Stomach (tissue), 9 donors: ENCODE data around the gene LCE3C. TPM values are rescaled to one million over a fixed set of nuclear protein-coding genes. Genes with fewer than 3 reads are reported as not detected.
A peak's percentile ranks its signal among the peaks of the same experiment; 100 is the strongest.

Experiments
- DNase-seq, 2 donors: peaks; one replicate each; pipeline versions ENCODE4 v3.0.0 to v3.0.0-alpha.2; 2013 to 2019
- H3K27ac ChIP-seq, 5 donors: fragments of 200-600 bp in 4 of 5; sonication (generic) in 4 of 5; one replicate each; pipeline ENCODE4 v1.5.1; 2013 to 2019; ENCODE audit warnings: mild to moderate bottlenecking in 1 of 5, moderate library complexity in 1 of 5
- H3K27me3 ChIP-seq, 3 donors: fragments of 200-600 bp; sonication (generic); one replicate each; pipeline ENCODE4 v1.5.1; 2017 to 2019; ENCODE audit warnings: mixed run types in 1 of 3
- H3K36me3 ChIP-seq, 4 donors: fragments of 200-600 bp; sonication (generic); 1 replicate in 3 of 4; 2 replicates in 1 of 4; pipeline ENCODE4 v1.5.1; 2016 to 2019
- H3K4me1 ChIP-seq, 4 donors: fragments of 200-600 bp; sonication (generic); one replicate each; pipeline ENCODE4 v1.5.1; 2016 to 2019
- H3K4me3 ChIP-seq, 4 donors: fragments of 200-600 bp; sonication (generic) in 3 of 4; one replicate each; pipeline ENCODE4 v1.5.1; 2016 to 2019; ENCODE audit warnings: mild to moderate bottlenecking in 1 of 4
- H3K9me3 ChIP-seq, 4 donors: fragments of 200-600 bp; sonication (generic); one replicate each; pipeline ENCODE4 v1.5.1; 2016 to 2019
- EP300 ChIP-seq: sonication (generic); formaldehyde crosslinking; IDR thresholded peaks from one replicate; pipeline ENCODE4 v1.6.1; 2017; ENCODE audit warnings: antibody characterized with exemption
- POLR2A ChIP-seq, 4 donors: fragments of 450-650 bp; IDR thresholded peaks; one replicate each; pipeline ENCODE4 v1.6.1; 2016; ENCODE audit warnings: antibody characterized with exemption in 4 of 4, control low read depth in 2 of 4, mild to moderate bottlenecking in 1 of 4, moderate library complexity in 1 of 4
- POLR2AphosphoS5 ChIP-seq, 3 donors: sonication (generic); formaldehyde crosslinking; IDR thresholded peaks; one replicate each; pipeline ENCODE4 v1.6.1; 2016; ENCODE audit warnings: antibody characterized with exemption in 3 of 3
- WGBS, 5 donors: extraction: QIAGEN DNeasy Blood & Tissue Kit in 3 of 5; methylation state at CpG; one replicate each; pipeline versions ENCODE4 v1.1.5 to v1.1.7; 2013 to 2018; 5-methylcytosine and 5-hydroxymethylcytosine counted together
- intact Hi-C: fragments of 100-400 bp; cut with DNase I; formaldehyde crosslinking; loops from one replicate; pipeline ENCODE4 v1.15.1; 2023; ENCODE audit warnings: low total_unique reads
- polyA plus RNA-seq, 3 donors: library from polyadenylated mRNA; stranded (reverse); fragments of 200-250 nt; gene quantifications; one replicate each; pipeline ENCODE4 v1.2.3, GENCODE V29; 2013
- total RNA-seq, 5 donors: library from RNA; depleted of rRNA; stranded (reverse); fragments of >200 nt; gene quantifications; one replicate each; pipeline versions ENCODE4 v1.1.0 to v1.2.3, GENCODE V29; 2014 to 2016
- TF ChIP-seq, protein P1 (sequence below), 7 experiments: fragments of 450-650 bp in 4 of 7; fragments of 200-600 bp in 3 of 7; sonication (generic) in 3 of 7; IDR thresholded peaks; one replicate each; pipeline ENCODE4 v1.5.1; 2016 to 2019; ENCODE audit warnings: antibody characterized with exemption in 7 of 7, control low read depth in 2 of 7, mild to moderate bottlenecking in 1 of 7
- donor health status: healthy with polysubstance abuse.
- donor health status: Bipolar disorder and iron deficiency.
- donor health status: healthy.

LCE3C gene
- total and polyA plus RNA-seq, 8 donors: not detected

DNA sequence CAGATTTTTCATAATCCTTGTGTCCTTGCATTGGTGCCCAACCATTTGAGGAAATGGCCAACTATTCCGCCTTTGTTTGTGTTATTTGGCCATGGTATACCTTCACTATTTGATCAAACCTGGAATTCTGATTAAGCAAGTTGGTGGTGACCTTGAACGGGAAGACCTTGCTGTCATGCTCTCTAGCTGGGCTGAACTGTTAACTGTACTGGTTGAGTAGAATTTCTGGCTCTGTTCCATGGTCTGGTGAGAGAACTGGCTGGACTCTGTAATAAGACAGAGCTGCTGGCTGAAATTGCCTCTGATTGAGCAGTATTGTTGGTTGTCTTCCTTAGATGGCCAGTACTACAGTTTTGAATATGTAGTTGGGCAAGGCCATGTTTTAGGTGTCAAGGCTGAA, 3.0 kb upstream of the LCE3C start:
- H3K4me1 ChIP-seq: no peaks in the 10 kb centered on the region
- 75 to 83% (median 82%) methylated on average over 1 to 2 of the region's 2 CpGs; no CpG with 5 or more reads in 2 of the 5 donors for WGBS, 5 donors
- intact Hi-C loops: no loop called here

DNA sequence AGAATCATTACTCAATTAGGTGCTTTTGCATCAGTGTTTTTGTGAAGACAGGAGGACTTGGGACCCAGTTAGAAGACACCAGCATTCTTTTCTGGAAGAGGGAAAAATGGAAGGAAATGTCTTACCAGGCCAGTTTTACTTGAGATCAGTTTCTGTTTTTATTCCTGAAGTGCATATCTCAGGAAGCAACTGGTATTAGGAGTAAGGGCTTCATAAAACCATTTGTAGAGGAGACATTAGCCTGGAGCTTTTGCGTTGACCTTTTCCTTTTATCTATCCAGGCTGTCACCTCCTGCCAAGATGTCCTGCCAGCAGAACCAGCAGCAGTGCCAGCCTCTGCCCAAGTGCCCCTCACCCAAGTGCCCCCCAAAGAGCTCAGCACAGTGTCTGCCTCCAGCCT, 13.5 kb downstream of the LCE3C start, which contains the start of gene LCE3B:
Gene LCE3B, plus strand, starts transcription at position 301 of the 400 bp plus-strand sequence. Its CDS starts 0 bp downstream, at position 301.
- intact Hi-C loops: no loop called here
- Histone ChIP-seq H3K9me3 (peaks cover 0 to 11% (median 9%) of the 10 kb centered on the region in 4 donors), H3K27ac (no peak within 1 kb of the TSS), H3K36me3 (no peaks in the 10 kb centered on the region), H3K4me3 (no peak within 1 kb of the TSS), H3K4me1 (no peaks in the 10 kb centered on the region), H3K27me3 (no peaks in the 10 kb centered on the region)
- 57 to 96% (median 91%) methylated on average over 1 of the region's 1 CpG; no CpG with 5 or more reads in 2 of the 5 donors for WGBS, 5 donors
- DNase-seq: no peak
- no peak for TF ChIP-seq EP300

More for the DNA sequence above, 3.0 kb upstream of the LCE3C start:
- Histone ChIP-seq H3K36me3 (no peaks in the 10 kb centered on the region), H3K27me3 (no peaks in the 10 kb centered on the region), H3K4me3 (no peak overlapping the region), H3K9me3 (peaks cover 0 to 11% (median 0%) of the 10 kb centered on the region in 4 donors), H3K27ac (no peak overlapping the region)
- TF ChIP-seq, protein P1, sequence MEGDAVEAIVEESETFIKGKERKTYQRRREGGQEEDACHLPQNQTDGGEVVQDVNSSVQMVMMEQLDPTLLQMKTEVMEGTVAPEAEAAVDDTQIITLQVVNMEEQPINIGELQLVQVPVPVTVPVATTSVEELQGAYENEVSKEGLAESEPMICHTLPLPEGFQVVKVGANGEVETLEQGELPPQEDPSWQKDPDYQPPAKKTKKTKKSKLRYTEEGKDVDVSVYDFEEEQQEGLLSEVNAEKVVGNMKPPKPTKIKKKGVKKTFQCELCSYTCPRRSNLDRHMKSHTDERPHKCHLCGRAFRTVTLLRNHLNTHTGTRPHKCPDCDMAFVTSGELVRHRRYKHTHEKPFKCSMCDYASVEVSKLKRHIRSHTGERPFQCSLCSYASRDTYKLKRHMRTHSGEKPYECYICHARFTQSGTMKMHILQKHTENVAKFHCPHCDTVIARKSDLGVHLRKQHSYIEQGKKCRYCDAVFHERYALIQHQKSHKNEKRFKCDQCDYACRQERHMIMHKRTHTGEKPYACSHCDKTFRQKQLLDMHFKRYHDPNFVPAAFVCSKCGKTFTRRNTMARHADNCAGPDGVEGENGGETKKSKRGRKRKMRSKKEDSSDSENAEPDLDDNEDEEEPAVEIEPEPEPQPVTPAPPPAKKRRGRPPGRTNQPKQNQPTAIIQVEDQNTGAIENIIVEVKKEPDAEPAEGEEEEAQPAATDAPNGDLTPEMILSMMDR (IDR thresholded peaks at IDR 0.05): no peak
- DNase-seq: no peak

DNA sequence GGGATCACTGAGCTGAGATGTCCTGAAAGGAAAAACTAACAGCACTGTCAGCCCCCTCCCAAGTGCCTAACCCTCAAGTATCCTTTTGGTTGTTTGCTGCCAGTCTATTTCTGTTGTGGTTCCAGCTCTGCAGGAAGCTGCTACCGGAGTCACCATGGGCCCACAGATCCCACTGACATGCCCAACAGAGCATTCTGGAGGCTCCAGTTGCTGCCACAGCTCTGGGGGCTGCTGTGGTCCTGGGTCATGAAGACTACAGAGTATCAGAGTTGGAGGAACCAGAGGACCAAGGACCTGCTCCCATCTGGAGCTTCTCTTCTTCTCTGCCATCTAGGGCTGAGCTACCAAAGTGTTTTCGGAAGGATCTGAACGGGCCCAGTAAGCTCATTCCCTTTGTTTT, 22.0 kb downstream of the LCE3C start:
- TF ChIP-seq POLR2A (IDR thresholded peaks at IDR 0.05): no peak
- TF ChIP-seq, protein P1 (IDR thresholded peaks at IDR 0.05): no peak
- no peak for TF ChIP-seq EP300
- no peak for TF ChIP-seq POLR2AphosphoS5 (IDR thresholded peaks at IDR 0.05)
- 38 to 84% (median 77%) methylated on average over 3 of the region's 3 CpGs for WGBS, 5 donors
- Histone ChIP-seq H3K27me3 (peaks cover 0 to 16% (median 0%) of the 10 kb centered on the region in 3 donors), H3K9me3 (peaks cover 0 to 32% (median 25%) of the 10 kb centered on the region in 4 donors), H3K4me1 (no peaks in the 10 kb centered on the region), H3K27ac (no peak overlapping the region), H3K36me3 (no peaks in the 10 kb centered on the region), H3K4me3 (no peak overlapping the region)
- intact Hi-C loops: no loop called here
- DNase-seq: no peak

DNA sequence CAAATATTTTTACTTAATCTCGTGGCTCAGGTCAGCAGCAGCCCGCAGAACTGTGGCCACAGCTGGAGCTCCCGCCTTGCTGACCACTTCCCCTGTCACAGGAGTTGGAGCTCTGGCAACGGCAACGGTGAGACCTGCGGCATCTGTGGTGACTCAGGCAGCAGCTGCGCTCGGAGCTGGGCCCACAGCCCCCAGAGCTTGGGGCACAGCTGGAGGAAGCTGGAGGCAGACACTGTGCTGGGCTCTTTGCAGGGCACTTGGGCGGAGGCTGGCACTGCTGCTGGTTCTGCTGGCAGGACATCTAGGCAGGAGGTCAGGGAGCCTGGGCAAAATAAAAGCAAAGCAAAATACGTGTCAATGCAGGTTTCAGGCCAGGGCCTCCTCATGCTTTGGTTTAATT, 22.8 kb downstream of the LCE3C start, which contains the start of gene LCE3A:
Gene LCE3A, minus strand, starts transcription at position 301 of the 400 bp plus-strand sequence. Its CDS starts 0 bp downstream, at position 301.
- no peak within 1 kb of the TSS for H3K4me3 ChIP-seq
- H3K27me3 ChIP-seq: peaks cover 0 to 20% (median 0%) of the 10 kb centered on the region in 3 donors
- no peak within 1 kb of the TSS for H3K27ac ChIP-seq
- DNase-seq: peak in 1 of 2 donors; percentile 4
- H3K4me1 ChIP-seq: no peaks in the 10 kb centered on the region
- TF ChIP-seq, protein P1 (IDR thresholded peaks at IDR 0.05): no peak
- WGBS, 5 donors: 35 to 64% (median 55%) methylated on average over 10 of the region's 10 CpGs
- no peaks in the 10 kb centered on the region for H3K36me3 ChIP-seq
- H3K9me3 ChIP-seq: peaks cover 0 to 29% (median 20%) of the 10 kb centered on the region in 4 donors
- intact Hi-C loops: no loop called here

DNA sequence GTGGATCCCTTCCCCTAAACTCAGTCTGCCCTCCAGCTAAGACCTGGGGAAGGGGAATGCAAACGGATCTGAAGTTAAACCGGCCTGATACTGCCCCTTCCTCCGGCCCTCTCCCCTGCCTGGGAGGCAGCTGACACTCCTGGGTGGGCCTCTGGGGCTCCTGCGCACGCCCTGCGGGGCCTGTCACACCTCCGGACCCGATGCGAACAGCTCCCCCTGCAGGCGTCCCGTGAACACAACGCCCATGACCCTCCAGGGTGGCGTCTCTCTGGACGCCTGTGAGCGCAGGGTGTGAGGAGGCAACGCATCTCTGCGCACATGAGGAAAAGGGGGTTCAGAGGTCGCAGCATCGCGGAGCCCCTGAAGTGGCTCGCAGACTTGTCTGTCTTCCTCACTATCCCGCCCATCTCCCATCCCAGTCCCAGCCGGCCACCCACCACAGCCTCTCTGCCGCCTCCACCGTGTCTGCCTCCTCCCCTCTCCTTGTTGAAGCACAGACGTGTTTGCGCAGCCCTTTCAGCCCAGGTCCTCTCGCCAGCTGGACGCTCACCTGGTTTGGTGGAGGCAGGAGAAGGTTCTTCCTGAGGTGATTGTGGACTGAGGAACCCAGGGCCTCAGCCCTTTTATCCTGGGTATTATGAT, 23.3 kb downstream of the LCE3C start:
- no peaks in the 10 kb centered on the region for H3K4me1 ChIP-seq
- H3K4me3 ChIP-seq: no peak overlapping the region
- DNase-seq: peak in 1 of 2 donors; percentile 5
- intact Hi-C loops: no loop called here
- H3K27ac ChIP-seq: no peak overlapping the region
- H3K36me3 ChIP-seq: no peaks in the 10 kb centered on the region
- H3K9me3 ChIP-seq: peaks cover 0 to 23% (median 17%) of the 10 kb centered on the region in 4 donors
- no peak for TF ChIP-seq EP300
- TF ChIP-seq, protein P1 (IDR thresholded peaks at IDR 0.05): no peak
- TF ChIP-seq POLR2A (IDR thresholded peaks at IDR 0.05): no peak
- 15 to 39% (median 23%) methylated on average over 17 to 29 of the region's 29 CpGs for WGBS, 5 donors
- peaks cover 0 to 24% (median 0%) of the 10 kb centered on the region in 3 donors for H3K27me3 ChIP-seq
